B cell (primary cell): ENCODE data around the gene ZNF764.

Experiments used
- EZH2 ChIP-seq: IDR thresholded peaks from 2 replicates; pipeline ENCODE4 v1.6.1; 2012; ENCODE audit warnings: borderline replicate concordance, low read depth, mild to moderate bottlenecking, moderate library complexity, low read length; ENCODE audit not compliant: insufficient read depth, poor library complexity, severe bottlenecking
- TF ChIP-seq, protein P1 (sequence below): fragments of 200-600 bp; IDR thresholded peaks from one replicate; pipeline ENCODE4 v1.8.0; 2022; ENCODE audit warnings: antibody characterized with exemption, mild to moderate bottlenecking

DNA sequence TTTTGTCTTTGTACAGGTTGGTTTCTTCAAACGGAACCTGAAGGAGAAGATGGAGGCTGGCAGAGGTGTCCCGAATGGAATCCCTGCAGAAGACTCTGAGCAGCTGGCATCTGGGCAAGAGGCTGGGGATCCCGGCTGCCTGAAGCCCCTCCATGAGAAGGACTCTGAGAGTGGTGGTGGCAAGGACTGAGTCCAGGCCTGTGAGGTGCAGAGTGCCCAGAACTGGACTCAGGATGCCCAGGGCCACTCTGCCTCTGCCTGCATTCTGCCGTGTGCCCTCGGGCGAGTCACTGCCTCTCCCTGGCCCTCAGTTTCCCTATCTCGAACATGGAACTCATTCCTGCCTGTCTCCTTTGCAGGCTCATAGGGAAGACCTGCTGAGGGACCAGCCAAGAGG is 36.7 kb downstream of the ZNF764 start:
- TF ChIP-seq, protein P1, sequence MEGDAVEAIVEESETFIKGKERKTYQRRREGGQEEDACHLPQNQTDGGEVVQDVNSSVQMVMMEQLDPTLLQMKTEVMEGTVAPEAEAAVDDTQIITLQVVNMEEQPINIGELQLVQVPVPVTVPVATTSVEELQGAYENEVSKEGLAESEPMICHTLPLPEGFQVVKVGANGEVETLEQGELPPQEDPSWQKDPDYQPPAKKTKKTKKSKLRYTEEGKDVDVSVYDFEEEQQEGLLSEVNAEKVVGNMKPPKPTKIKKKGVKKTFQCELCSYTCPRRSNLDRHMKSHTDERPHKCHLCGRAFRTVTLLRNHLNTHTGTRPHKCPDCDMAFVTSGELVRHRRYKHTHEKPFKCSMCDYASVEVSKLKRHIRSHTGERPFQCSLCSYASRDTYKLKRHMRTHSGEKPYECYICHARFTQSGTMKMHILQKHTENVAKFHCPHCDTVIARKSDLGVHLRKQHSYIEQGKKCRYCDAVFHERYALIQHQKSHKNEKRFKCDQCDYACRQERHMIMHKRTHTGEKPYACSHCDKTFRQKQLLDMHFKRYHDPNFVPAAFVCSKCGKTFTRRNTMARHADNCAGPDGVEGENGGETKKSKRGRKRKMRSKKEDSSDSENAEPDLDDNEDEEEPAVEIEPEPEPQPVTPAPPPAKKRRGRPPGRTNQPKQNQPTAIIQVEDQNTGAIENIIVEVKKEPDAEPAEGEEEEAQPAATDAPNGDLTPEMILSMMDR = no peak
- TF ChIP-seq EZH2 = no peak
